ENCODE data around the gene PPP1R10.
"Not testable (repeated sequence)": the region's sequence is repeated elsewhere in the genome, so short reads cannot be mapped to it uniquely, and the experiment has no call there.

Gene PPP1R10

DNA sequence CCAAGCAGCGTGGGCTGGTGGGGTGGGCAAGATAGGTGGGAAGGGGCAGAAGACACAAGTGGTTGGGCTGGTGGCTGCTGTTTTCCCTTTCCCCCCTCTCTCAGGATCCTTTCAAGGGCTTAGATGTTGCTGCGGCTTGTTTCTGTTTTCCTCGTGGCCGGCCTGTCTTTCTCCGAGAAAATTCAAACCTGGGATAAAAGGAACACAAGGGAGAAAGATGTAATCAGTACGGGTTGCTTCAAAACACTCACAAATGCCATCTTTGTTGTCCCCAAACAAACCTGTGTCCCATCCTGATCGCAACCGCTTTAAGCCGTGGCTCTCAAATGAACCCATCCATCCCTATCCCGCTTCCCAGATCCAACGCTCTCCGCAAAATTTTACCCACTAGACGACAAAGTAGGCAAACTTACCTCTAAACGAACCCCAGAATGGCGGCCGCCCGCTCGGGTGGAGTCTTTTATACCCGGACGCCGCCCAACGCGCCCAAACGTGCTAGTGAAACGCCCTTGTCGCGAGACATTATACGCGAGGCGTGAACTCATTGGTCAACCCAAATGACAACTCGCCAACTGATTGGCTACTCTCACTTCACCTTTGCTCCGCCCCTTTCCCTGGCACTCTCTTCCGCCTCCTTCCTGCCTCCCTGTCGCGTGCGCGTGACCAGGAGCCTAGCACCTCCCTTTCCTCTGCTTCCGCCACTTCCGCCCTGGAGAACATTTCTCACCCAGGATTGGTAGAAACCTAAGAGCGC lies at the start of gene PPP1R10:
TSS of gene PPP1R10 (minus strand) at position 433 of the 754 bp plus-strand sequence. CDS start 7,299 bp downstream, outside the sequence.
- DNase-seq = peak; percentile 98

DNA sequence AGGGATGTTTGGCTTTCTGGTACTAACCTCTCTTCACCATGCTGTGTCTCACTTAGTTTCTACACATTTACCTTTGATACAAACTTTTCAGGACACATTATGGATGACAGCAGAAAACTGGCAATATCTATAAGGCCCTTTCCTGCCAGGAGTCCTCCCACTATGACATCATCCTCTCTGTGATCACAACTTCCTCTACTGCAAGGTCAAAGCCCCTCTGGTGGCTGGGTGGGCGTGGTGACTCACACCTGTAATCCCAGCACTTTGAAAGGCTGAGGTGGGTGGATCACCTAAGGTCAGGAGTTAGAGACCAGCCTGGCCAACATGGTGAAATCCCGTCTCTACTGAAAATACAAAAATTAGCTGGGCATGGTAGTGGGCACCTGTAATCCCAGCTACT lies 49.3 kb upstream of the PPP1R10 start:
- DNase-seq = not testable (repeated sequence)

DNA sequence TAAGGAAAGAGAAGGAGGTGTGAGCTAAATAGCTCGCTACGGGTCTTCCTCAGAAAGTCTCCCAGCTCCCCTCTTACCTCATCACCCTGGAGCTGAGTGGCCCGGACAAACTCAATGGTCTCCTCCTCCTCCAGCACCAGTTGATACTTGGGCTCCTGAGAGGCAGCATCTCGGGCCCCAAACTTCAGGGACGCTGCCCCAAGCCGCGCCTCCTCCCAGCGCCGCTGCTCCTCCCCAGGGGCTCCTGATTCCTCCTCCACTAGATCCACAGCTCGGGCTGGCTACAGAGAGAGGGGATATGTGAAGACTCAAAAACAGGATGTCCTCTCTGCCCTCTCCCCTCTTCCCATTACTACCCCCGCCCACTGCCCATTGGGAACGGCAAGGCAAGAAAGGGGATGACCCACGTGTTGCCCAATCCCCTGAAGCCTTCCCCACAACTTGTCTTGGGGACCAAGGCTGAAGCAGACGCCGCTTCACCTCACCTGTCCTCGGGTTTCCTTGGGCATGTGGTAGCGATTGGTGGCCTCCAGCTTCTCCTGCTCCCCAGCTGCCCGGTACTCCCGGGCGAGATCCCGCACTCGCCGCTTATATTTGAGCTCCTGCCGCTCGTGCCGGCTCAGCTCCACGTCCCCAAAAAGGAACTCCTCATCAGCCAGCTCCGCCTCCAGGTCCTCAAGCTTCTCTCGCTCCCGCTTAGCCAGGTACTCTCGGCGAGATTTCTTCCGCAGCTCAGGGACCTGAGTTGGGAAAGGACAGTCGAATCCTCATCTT lies 48.1 kb upstream of the PPP1R10 start:
- DNase-seq = no peak

DNA sequence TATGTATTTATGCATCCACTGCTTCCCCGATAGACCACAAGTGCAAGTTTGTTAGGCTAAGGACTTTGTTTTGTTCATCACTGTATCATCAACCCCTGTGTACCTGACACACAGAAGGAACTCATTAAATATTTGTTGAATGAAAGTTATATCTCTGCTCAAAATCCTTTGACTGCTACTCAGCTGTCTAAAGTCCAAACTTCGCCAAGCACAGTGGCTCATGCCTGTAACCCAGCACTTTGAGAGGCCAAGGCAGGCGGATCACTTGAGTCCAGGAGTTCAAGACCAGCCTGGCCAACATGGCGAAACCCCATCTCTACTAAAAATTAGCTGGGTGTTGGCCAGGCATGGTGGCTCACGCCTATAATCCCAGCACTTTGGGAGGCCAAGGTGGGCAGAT lies 40.9 kb upstream of the PPP1R10 start:
- not testable (repeated sequence) for DNase-seq

DNA sequence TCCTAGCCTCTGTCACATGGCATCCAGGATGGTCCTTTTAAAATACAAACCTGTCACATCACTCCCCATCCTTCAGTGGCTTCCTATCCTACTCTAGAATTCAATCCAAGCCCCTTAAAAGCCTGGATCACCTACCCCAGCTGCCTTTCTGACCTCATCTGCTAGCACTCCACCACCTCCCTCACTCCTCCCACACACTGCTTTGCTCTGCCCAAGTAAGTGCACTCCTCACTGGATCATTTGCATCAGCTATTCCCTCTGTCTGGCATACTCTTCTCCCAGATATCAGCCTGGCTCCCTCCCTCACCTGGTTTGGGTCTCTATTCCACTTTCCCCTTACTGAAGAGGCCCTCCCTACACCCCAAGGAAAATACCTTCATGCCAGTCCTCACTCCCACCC lies 40.4 kb upstream of the PPP1R10 start:
- DNase-seq = no peak

DNA sequence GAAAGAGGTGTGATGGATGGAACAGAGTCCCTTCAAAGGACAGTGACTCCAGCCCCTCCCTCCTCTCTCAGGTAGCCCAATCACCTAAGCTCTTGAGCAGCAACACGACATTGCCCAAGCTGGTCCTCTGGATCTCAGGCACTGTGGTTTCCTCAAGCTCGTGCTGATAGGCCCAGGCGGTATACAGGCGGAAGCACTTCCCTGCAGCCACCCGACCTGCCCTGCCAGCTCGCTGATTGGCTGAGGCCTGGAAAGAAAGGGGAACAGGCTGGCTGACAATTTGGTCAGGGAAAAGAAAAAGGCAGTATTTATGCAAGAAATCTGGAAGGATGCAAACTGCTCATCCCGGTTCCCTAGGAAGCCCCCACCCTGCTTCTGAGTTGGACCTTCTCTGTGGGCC lies 39.5 kb upstream of the PPP1R10 start:
- DNase-seq = no peak

DNA sequence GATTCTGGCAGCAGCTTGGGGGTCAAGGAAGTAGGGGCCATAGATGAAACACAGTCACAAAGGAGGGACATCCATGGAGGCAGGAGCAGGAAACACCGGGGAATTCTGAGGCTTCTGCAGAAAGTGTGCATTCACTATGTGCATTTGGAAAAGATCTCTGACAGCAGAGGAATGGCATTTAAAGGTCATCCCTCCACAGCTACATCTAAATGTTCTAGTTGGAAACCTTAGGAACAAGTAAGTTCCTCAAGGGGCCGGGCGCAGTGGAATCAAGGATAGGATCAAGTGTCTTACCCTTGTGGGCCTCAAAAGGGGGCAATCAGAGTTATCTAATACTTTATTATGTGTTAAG lies 38.7 kb upstream of the PPP1R10 start:
- DNase-seq = no peak

DNA sequence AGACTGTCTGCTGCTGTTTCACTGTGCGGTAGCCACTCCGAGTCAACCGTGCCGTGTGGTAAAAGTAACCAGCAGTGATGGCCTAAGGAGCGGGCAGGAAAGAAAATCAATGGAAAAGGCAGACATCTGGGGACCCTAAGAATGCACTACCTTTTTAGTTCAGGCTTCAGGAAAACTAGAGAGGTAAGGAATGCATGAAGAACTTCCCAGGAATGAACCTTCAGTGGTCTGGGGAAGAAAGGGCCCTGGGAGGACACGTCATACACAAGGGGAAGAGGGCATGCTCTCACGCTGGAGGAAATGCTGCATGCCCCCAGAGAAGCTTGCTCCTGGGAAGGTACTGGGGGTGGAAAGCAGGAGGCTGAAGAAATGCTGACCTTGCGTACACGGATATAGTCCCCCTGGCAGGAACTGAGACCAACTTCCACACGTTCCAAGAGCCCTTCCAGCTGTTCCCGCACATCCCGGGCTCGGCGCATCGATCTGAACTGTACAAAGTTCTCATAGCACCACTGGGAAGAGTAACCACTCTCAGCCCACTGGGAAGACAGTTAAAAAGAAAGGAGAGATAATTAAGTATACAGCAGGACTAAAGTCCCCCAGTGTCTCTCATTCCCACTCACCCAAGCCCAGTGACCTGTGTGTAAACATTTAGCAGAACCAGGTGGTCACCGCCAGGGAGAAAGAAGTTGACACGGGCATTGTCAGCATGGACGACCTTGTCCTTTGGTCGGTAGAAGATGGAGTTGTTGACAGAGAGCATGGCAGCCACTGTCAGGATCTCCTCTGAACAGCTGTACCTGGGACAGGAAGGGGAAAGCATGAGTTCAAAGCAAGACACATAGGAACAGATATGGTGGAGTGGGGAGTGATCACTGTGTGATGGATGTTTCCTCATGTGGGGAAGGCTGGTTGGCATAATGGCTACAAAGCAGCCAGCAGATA lies 38.0 kb upstream of the PPP1R10 start:
- no peak for DNase-seq

DNA sequence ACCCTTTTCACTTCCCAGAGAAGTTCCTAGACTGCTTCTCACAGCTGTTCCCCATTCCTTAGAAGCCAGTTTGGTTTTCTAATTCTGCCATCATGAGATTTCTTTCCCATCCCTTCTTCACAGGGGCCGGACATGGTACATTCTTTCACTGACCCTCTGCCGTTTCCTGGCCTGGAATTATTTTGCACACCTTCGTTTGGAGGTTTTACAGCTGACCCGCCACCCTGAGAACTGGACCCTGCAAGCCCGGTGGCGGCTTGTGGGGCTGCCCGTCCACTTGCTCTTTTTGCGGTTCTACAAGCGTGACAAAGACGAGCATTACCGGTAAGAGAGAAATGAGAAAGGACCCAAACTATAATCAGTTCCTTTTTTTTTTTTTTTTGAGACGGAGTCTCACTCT lies 34.1 kb upstream of the PPP1R10 start:
- no peak for DNase-seq

DNA sequence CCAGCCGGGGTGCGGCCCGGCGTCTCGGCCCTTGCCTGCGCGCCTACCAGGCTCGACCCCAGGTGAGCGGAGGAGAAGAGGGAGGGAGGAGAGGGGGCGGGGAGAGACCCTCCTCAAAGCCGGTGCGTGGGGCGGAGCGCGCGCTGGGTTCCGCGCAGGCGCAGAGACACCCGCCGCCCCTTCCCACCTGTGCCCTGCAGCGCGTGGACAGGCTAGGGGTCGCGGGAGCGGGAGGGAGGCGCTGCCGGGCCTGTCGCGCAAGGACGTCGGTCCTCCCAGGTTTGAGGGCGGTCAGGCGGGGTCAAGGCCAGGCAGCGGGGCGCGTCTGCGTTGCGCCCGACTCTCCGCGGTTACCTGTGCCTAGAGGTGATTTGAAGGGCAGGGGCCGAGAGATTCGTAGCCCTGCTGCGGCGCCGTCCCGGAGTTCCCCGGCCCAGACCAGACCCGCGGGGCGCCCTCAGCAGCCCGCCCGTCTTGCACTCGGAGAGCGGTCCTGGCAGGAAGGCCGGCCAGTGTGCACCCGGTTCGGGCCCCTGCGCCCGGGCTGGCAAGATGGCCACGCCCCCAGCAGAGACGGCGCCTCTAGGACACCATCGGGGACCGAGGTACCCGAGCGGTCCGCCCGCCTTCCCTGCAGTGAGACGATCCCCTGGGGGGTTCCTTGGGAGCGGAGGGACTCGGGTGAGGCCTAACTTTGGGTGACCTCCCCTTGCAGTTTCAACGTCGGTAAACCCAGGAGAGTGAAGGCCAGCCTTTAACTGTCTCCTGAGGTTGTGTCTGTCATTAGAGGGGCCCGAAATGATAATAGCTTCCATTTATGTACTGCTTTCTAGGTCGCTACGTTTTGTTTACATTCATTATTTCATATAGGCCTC lies 30.4 kb upstream of the PPP1R10 start:
- peak; percentile 55 for DNase-seq

DNA sequence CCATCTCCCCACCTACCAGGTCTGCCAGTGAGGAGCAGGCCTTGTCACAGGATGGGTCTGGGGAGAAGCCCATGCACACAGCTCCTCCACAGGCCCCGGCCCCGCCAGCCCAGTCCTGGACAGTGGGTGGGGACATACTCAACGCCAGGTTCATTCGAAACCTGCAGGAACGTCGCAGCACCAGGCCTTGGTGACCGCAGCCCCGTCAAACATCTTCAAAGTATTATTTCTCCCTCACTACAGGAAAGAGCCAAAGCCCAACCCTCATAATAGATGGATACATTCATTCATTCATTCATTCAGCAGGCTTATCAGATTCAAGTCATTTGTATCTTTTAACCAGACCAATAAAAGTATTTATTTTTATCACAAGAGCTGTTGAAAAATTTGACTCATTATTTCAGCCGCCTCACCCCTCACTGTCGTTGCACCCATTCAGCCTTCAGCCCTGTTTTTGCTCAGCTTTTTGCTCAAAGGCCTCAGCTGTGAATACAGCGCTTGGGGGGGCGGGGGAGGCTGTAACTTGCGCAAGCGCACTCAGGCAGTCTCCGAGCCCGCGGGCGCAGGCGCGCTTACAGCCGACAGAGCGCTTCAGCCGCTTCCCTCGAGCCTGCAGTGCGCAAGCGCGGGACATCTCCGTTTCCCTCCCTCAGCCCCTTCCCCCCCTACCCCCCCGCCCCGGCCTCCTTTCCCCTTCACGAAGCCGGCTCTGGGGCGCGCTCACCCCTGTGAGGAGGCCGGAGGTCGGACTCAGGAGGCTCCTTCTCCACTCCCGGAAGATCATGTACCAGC lies 29.6 kb upstream of the PPP1R10 start, which contains the start of gene C6orf136:
TSS of gene C6orf136 (plus strand) at position 684 of the 792 bp plus-strand sequence. CDS start at position 783, 99 bp downstream.
- DNase-seq = peak; percentile 76

DNA sequence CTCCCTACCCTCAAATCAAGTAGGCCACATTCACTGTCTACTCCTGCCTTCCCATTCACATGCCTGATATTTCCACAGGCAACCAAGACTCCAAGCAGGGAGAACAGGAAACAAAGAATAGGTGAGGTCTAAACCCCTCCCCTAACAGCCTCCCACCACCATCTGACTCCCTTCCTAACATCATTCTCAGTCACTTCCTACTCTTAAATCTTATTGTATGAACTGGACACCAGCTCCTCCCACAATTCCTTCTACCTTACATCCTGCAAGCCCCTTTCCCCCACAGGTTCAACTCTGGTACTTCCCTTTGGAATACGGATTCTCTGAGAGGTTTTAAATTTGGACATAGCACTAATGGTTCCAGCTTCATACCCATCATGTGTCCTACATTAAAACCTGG lies 28.9 kb upstream of the PPP1R10 start:
- no peak for DNase-seq

DNA sequence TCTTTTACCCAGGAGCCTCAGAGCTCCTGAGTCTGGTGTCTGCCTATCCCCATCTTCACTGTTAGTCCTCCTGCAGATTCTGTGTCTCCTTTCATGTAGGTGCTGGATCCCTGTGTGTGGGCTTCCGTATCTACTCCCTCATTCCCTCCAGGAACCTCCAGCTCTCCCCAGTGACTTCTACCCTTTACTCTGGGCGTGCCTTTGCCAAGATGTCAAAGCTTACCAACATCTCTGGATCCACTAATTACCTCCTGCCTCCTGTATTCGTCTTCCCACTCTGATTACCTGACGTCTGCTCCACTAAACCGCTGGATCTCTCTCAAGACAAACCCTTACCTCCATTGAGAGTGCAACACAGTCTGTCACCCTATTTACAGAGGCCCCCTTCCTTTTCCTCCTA lies 27.7 kb upstream of the PPP1R10 start:
- no peak for DNase-seq

DNA sequence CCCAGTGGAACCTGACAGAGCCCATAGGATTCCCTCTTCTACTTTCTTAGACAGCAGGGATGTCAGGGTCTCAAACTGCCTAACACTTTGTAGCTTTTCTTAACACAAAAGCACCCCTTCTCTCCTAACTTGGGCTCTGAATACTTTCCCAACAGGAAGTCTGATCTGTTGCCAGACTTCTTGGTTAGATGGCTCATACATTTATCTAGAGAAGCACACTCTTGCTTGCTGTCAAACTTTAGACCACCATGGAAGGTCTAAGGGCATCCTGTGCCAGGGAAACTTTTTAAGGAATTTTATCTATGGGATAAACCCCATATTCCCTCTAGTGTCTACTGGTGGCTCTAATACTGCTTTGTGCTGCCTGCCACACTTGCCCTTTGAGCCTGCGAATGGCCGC lies 26.6 kb upstream of the PPP1R10 start:
- no peak for DNase-seq

DNA sequence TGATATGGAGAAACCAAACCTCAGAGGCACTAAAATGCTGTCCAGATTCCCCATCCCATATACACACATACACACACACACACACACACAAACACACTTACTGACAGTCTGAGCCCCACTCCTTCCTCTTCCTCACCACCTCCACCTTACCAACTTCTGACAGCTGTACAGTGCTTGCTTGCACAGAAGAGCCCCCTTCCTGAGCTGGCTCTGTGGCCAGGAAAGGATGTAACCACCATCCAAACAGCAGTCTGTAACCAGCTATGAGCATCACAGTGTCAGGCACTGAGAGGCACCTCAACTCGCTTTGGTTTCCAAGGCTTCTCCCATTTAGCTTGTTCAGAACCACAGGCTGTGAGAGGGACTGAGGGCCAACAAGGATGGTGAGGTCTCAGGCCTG lies 24.0 kb upstream of the PPP1R10 start:
- DNase-seq = no peak

DNA sequence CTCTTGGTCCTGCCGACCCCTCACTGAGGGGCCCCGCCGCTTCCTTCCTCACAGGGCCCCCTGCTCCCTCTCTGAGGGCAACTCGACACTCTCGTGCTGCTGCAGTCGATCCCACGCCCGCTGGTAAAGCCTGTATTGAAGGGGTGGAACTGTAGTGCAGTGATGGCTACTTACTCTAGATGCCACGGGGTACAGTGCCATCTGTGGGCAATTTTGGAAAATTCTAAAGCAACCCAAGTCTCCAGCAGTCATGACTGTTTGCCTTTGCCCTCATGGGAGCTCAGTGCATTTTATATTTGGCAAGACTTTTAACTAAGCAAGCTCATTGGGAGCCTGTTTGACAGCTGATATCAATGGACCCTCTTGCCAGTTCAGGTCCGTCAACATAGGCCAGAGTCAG lies 23.4 kb upstream of the PPP1R10 start:
- no peak for DNase-seq

DNA sequence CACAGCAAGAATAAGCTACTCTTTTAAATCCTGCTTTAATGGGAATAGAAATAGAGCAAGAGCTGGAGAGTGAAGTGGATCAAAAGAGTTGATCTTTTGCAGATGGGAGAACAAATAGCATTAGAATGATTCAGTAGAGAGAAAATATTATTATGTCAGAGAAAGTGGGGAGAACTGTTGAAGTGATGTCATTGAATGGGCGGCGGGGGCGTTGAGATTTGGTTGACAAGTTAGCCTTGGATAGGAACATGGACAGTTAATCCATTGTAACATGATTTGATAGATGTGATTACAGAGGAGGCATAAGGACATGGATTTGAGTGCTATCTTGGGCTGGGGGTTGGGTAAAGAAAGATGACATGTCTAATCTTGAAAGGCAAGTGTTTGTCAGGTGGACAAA lies 18.8 kb upstream of the PPP1R10 start:
- no peak for DNase-seq

DNA sequence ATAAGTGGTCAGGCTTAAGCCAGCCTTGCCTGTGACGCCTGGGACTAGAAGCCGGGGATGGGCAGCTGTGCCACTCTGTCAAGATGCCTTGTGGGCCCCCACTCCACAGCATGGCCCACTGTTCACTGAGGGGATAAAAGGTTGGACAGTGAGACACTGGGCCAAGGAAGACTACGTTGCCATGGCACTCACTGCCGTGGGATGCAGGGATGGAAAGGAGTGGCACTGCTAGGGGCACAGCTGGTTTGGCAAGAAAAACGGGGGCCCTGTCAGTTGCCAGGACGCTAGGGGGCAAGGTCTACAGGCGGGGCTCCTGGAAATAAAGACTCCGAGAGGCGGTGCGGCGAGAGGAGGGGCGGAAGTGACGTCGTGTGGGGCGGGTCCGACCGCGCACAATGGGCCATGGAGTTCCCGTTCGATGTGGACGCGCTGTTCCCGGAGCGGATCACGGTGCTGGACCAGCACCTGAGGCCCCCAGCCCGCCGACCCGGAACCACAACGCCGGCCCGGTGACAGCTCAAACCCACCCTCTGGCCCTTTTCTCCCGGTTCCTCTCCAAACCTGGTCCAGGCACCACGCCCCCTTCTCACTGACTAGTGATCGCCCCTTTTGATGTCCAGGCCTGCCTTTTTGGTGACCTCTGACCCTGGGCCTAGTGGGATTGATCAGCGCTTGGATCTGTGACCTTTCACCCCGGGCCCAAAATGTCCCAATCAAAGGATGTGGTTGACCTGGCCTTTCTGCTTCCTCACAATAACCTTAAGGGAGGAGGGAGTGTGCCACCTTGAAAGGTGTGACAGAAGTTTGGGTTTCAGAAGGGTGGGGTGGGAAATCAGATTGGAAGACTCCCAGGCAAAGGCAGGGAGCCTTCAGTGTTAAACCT lies 9.7 kb upstream of the PPP1R10 start, which contains the start of gene ATAT1:
TSS of gene ATAT1 (plus strand) at position 391 of the 883 bp plus-strand sequence.
- DNase-seq = no peak

DNA sequence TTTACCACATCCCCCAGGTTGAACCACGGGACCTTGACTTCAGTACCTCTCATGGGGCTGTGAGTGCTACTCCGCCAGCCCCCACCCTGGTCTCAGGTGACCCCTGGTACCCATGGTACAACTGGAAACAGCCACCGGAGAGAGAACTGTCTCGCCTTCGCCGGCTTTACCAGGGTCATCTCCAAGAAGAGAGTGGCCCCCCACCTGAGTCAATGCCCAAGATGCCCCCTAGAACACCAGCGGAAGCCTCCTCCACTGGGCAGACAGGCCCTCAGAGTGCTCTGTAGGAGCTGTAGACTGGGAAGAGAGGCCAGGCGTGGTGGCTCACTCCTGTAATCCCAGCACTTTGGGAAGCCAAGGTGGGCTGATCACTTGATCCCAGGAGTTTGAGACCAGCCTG lies 8.5 kb upstream of the PPP1R10 start:
- no peak for DNase-seq

DNA sequence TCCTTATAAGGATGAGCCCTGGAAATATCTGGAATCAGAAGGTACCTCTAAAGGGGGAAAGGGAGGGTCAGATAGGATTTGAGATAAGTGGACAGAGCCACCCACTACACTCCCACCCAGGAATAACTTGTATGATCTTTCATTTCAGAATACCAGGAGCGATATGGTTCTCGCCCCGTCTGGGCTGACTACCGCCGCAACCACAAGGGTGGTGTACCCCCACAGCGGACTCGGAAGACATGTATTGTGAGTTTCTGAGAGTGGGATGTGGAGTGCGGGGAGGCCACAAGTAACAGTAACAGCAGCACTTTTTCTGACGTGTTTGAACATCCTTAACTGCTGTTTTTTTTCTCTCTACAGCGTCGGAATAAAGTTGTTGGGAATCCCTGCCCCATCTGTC lies 2.5 kb upstream of the PPP1R10 start:
- DNase-seq = no peak
